ENCODE data around the gene DEDD. TPM values are rescaled to one million over a fixed set of nuclear protein-coding genes. Genes with fewer than 3 reads are reported as not detected.

DEDD gene
- total RNA-seq, 1 donor from 2014 or later = 43.7 TPM

- Mint-ChIP-seq H3K4me3 (peak overlapping the region; percentile 88), H3K36me3 (peaks cover 24% of the 10 kb centered on the region), H3K27ac (peak overlapping the region; percentile 99), H3K9me3 (no peaks in the 10 kb centered on the region), H3K4me1 (peaks cover 17% of the 10 kb centered on the region), H3K27me3 (ENCODE audit: low read depth) (no peaks in the 10 kb centered on the region)
- no peak for DNase-seq (ENCODE audit: low spot score in 2 of 2, unreplicated experiment in 2 of 2)
- no peak for TF ChIP-seq CTCF (IDR thresholded peaks at IDR 0.05; ENCODE audit: unreplicated experiment)
Measured at GRCh38 chr1:161166669-161167548, 34.4 kb upstream of the DEDD start.

- no peaks in the 10 kb centered on the region for H3K9me3 Mint-ChIP-seq
- peaks cover 22% of the 10 kb centered on the region for H3K4me1 Mint-ChIP-seq
- H3K27me3 Mint-ChIP-seq (ENCODE audit: low read depth) = no peaks in the 10 kb centered on the region
- H3K36me3 Mint-ChIP-seq = peaks cover 31% of the 10 kb centered on the region
- H3K4me3 Mint-ChIP-seq = peak within 1 kb of the TSS; percentile 88
- peak; percentile 26 for TF ChIP-seq CTCF (IDR thresholded peaks at IDR 0.05; ENCODE audit: unreplicated experiment)
- peak within 1 kb of the TSS; percentile 99 for H3K27ac Mint-ChIP-seq
- peak; percentile 80 to 86 for DNase-seq (ENCODE audit: low spot score in 2 of 2, unreplicated experiment in 2 of 2)
Measured at GRCh38 chr1:161165742-161166668, 33.5 kb upstream of the DEDD start, which contains the start of gene PPOX. Gene PPOX (plus strand): TSS chr1:161166426. CDS start chr1:161166848, 422 bp downstream.

- Mint-ChIP-seq H3K27me3 (ENCODE audit: low read depth) (no peaks in the 10 kb centered on the region), H3K4me3 (peak overlapping the region; percentile 8), H3K4me1 (peaks cover 30% of the 10 kb centered on the region), H3K27ac (peak overlapping the region; percentile 99), H3K9me3 (no peaks in the 10 kb centered on the region), H3K36me3 (peaks cover 29% of the 10 kb centered on the region)
- no peak for DNase-seq (ENCODE audit: low spot score in 2 of 2, unreplicated experiment in 2 of 2)
- TF ChIP-seq CTCF (IDR thresholded peaks at IDR 0.05; ENCODE audit: unreplicated experiment) = no peak
Measured at GRCh38 chr1:161164901-161165610, 32.6 kb upstream of the DEDD start.

- Mint-ChIP-seq H3K36me3 (peaks cover 29% of the 10 kb centered on the region), H3K27ac (peak overlapping the region; percentile 99), H3K27me3 (ENCODE audit: low read depth) (no peaks in the 10 kb centered on the region), H3K4me3 (no peak overlapping the region), H3K4me1 (peaks cover 36% of the 10 kb centered on the region), H3K9me3 (no peaks in the 10 kb centered on the region)
- TF ChIP-seq CTCF (IDR thresholded peaks at IDR 0.05; ENCODE audit: unreplicated experiment) = no peak
- no peak for DNase-seq (ENCODE audit: low spot score in 2 of 2, unreplicated experiment in 2 of 2)
Measured at GRCh38 chr1:161163793-161164192, 31.3 kb upstream of the DEDD start.

GRCh38 chr1:161162806-161163205, 30.3 kb upstream of the DEDD start:
- no peak for TF ChIP-seq CTCF (IDR thresholded peaks at IDR 0.05; ENCODE audit: unreplicated experiment)
- Mint-ChIP-seq H3K27ac (no peak overlapping the region), H3K9me3 (no peaks in the 10 kb centered on the region), H3K4me1 (peaks cover 33% of the 10 kb centered on the region), H3K4me3 (no peak overlapping the region), H3K27me3 (ENCODE audit: low read depth) (no peaks in the 10 kb centered on the region), H3K36me3 (peaks cover 29% of the 10 kb centered on the region)
- DNase-seq (ENCODE audit: low spot score in 2 of 2, unreplicated experiment in 2 of 2) = no peak
